DND-41 (cell line): Measurements from ENCODE around the gene SS18.

Source experiments
- ATAC-seq: fragments of 200-7000 bp; cut with Tn5 transposase; 3 replicates; pipeline ENCODE4 v1.9.1; 2021; ENCODE audit warnings: low read depth; ENCODE audit not compliant: insufficient read depth
- DNase-seq: peaks from one replicate; pipeline ENCODE4 v3.0.0-alpha.2; 2020
- H2AFZ ChIP-seq: 2 replicates; pipeline ENCODE4 v1.6.0; 2012; ENCODE audit warnings: low read depth, low read length
- H3K27ac ChIP-seq: 2 replicates; pipeline ENCODE4 v1.5.1; 2012; ENCODE audit warnings: low read length, inconsistent platforms
- H3K27me3 ChIP-seq: fragments of 200-600 bp; sonication (generic); 2 replicates; pipeline ENCODE4 v1.6.0; 2012; ENCODE audit warnings: low read length, mild to moderate bottlenecking, inconsistent platforms; ENCODE audit not compliant: insufficient read depth, poor library complexity
- H3K36me3 ChIP-seq: 2 replicates; pipeline ENCODE4 v1.5.1; 2012; ENCODE audit warnings: low read length, inconsistent platforms; ENCODE audit not compliant: insufficient read depth
- H3K4me1 ChIP-seq: 2 replicates; pipeline ENCODE4 v1.5.1; 2012; ENCODE audit warnings: mild to moderate bottlenecking, low read length; ENCODE audit not compliant: insufficient read depth
- H3K4me2 ChIP-seq: 2 replicates; pipeline ENCODE4 v1.6.0; 2012; ENCODE audit warnings: mild to moderate bottlenecking, moderate library complexity, low read length, inconsistent platforms; ENCODE audit not compliant: insufficient read depth
- H3K4me3 ChIP-seq, 2 experiments: fragments of 200-600 bp in 1 of 2; shearing (Covaris generic) in 1 of 2; 2 replicates each; pipeline ENCODE4 v1.5.1; 2012 to 2016; ENCODE audit warnings: inconsistent platforms in 2 of 2, low read length in 2 of 2, mild to moderate bottlenecking in 2 of 2, low read depth in 1 of 2, moderate library complexity in 1 of 2
- H3K79me2 ChIP-seq: 2 replicates; pipeline ENCODE4 v1.6.0; 2012; ENCODE audit warnings: low read length, inconsistent platforms; ENCODE audit not compliant: insufficient read depth
- H3K9ac ChIP-seq: 2 replicates; pipeline ENCODE4 v1.6.0; 2012; ENCODE audit warnings: low read depth, mild to moderate bottlenecking, inconsistent platforms, low read length, moderate library complexity
- H3K9me3 ChIP-seq: 2 replicates; pipeline ENCODE4 v1.5.1; 2012; ENCODE audit warnings: low read length, moderate library complexity, mild to moderate bottlenecking, inconsistent platforms; ENCODE audit not compliant: insufficient read depth, severe bottlenecking
- H4K20me1 ChIP-seq: 2 replicates; pipeline ENCODE4 v1.6.0; 2012; ENCODE audit warnings: low read length; ENCODE audit not compliant: insufficient read depth
- CTCF ChIP-seq: IDR thresholded peaks from 2 replicates; pipeline ENCODE4 v1.5.1; 2012; ENCODE audit warnings: borderline replicate concordance, low read length, moderate library complexity, mild to moderate bottlenecking; ENCODE audit not compliant: poor library complexity, severe bottlenecking; ENCODE audit errors: extremely low read depth
- EZH2 ChIP-seq: IDR thresholded peaks from 3 replicates; pipeline ENCODE4 v1.6.1; 2012; ENCODE audit warnings: borderline replicate concordance, low read depth, mild to moderate bottlenecking, moderate library complexity, low read length, inconsistent platforms; ENCODE audit not compliant: severe bottlenecking

Gene SS18

DNA sequence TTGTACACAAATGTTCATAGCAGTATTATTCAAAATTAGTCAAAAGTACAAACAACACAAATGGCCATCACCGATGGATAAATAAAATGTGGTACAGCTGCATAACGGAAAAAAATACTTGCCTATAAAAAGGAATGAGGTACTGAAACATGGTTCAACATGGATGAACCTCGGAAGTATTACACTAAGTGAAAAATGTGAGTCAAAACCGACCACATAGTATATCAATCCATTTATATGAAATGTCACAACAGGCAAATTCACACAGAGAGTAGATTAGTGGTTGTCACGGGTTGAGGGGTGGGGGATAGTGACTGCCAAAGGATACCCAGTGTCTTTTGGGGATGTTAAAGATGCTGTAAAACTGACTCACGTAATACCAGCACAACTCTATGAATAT, 3.5 kb downstream of the SS18 start:
- H3K9ac ChIP-seq, result no peak overlapping the region
- H3K27ac ChIP-seq, result no peak overlapping the region
- no peaks in the 10 kb centered on the region for H3K27me3 ChIP-seq
- no peak overlapping the region for H2AFZ ChIP-seq
- H3K4me3 ChIP-seq, result no peak overlapping the region; a peak in 1 of 4 replicates
- no peaks in the 10 kb centered on the region for H3K9me3 ChIP-seq
- peak overlapping the region; percentile 66; the same call in 1 of the 2 replicates for H3K4me2 ChIP-seq
- H3K79me2 ChIP-seq, result peaks cover 82% of the 10 kb centered on the region
- TF ChIP-seq EZH2 (no peak), CTCF (no peak)
- peaks cover 33% of the 10 kb centered on the region for H3K4me1 ChIP-seq
- H3K36me3 ChIP-seq, result peaks cover 56% of the 10 kb centered on the region
- ATAC-seq (no peak), DNase-seq (no peak)
- H4K20me1 ChIP-seq, result peaks cover 22% of the 10 kb centered on the region; the same call in 1 of the 2 replicates

DNA sequence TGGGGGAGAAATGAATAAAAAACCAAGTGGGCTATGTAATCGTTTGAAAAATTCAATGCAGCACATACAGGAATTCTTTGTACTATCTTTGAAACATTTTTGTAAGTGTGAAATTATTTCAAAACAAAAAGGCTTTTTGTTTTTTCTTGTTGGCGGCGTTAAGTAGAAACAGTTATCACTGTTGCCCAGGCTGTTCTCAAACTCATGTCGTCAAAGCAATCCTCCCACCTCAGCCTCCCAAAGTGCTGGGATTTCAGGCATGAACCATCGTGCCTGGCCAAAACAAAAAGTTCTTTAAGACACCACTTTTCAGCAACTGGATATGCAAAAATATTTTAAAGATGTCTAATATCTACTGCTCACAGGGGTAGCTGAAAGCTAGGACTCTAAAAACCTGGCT, 5.4 kb downstream of the SS18 start:
- Histone ChIP-seq H4K20me1 (peaks cover 24% of the 10 kb centered on the region; the same call in 1 of the 2 replicates), H2AFZ (no peak overlapping the region), H3K4me2 (no peak overlapping the region), H3K27me3 (no peaks in the 10 kb centered on the region), H3K27ac (no peak overlapping the region), H3K79me2 (peaks cover 91% of the 10 kb centered on the region), H3K4me3 (no peak overlapping the region), H3K4me1 (peaks cover 27% of the 10 kb centered on the region), H3K9me3 (no peaks in the 10 kb centered on the region), H3K9ac (no peak overlapping the region), H3K36me3 (peaks cover 63% of the 10 kb centered on the region)
- TF ChIP-seq CTCF (no peak), EZH2 (no peak)
- ATAC-seq (no peak), DNase-seq (no peak)

DNA sequence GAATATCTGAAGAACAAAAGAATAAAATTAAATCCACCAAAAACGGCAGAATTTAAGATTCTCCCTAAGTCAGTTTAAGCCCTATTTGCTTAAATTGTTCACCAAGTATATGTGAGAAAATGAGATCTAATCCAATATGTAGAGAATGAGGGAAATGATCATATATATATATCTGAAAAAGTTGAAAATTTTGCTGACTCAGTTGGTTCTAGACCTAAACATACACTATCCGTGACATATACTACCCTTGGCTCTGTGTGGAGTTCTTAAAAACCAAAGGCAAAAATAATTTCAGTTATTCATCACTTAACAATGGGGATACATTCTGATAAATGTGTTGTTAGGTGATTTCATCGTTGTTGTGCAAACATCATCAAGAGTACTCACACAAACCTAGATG, 7.3 kb downstream of the SS18 start:
- TF ChIP-seq CTCF (no peak), EZH2 (no peak)
- Histone ChIP-seq H3K27ac (no peak overlapping the region), H3K4me1 (peaks cover 11% of the 10 kb centered on the region; the same call in 1 of the 2 replicates), H3K9me3 (no peaks in the 10 kb centered on the region), H3K27me3 (no peaks in the 10 kb centered on the region), H3K36me3 (peaks cover 77% of the 10 kb centered on the region), H4K20me1 (peaks cover 8% of the 10 kb centered on the region; the same call in 1 of the 2 replicates), H3K4me3 (no peak overlapping the region), H3K79me2 (peaks cover 82% of the 10 kb centered on the region), H3K9ac (no peak overlapping the region), H3K4me2 (no peak overlapping the region), H2AFZ (no peak overlapping the region)
- ATAC-seq (no peak), DNase-seq (no peak)
